ENCODE results near the gene NEXN. TPM values are rescaled to one million over a fixed set of nuclear protein-coding genes. Genes with fewer than 3 reads are reported as not detected.

The NEXN gene
- total and polyA plus RNA-seq, 2 of the 13 experiments (the other 11 are each of a cell fraction or from before 2014, with no cell fraction given) = 0.07 to 0.97 TPM

- Histone ChIP-seq H3K4me1 (ENCODE audit: insufficient read depth, low read length) (peaks cover 16% of the 10 kb centered on the region), H3K27ac (ENCODE audit: extremely low read length, insufficient read depth, low read length) (no peak overlapping the region), H2AFZ (ENCODE audit: low read length) (no peak overlapping the region), H3K4me3 (replicated peaks in 1 of 3; ENCODE audit: insufficient read depth in 1 of 3, low read depth in 2 of 3, low read length in 3 of 3) (no peak overlapping the region), H3K9ac (ENCODE audit: insufficient read depth, low read depth, low read length) (no peak overlapping the region), H4K20me1 (ENCODE audit: insufficient read depth, low read length) (peaks cover 4% of the 10 kb centered on the region; the same call in 1 of the 2 replicates), H3K27me3 (ENCODE audit: control insufficient read depth in 1 of 2, insufficient read depth in 2 of 2, low read length in 2 of 2) (no peaks in the 10 kb centered on the region), H3K4me2 (ENCODE audit: low read depth, low read length) (no peak overlapping the region), H3K36me3 (replicated peaks in 1 of 2; ENCODE audit: control insufficient read depth in 1 of 2, insufficient read depth in 2 of 2, low read length in 2 of 2) (peaks cover 33 to 93% of the 10 kb centered on the region in 2 experiments), H3K9me3 (ENCODE audit: low read length) (no peaks in the 10 kb centered on the region), H3K79me2 (ENCODE audit: insufficient read depth, low read length) (peaks cover 23% of the 10 kb centered on the region)
- intact Hi-C loops (cut with micrococcal nuclease; ENCODE audit: unreplicated experiment) = no loop called here
- WGBS (ENCODE audit: low lambda C conversion rate) = 79% methylated on average over 2 of the region's 2 CpGs
- TF ChIP-seq TBL1XR1 (IDR thresholded peaks at IDR 0.05; ENCODE audit: borderline replicate concordance, low read length, partially characterized antibody) (no peak), ONECUT2 (CRISPR knock-in tag; IDR thresholded peaks at IDR 0.05) (no peak), POLR2A (IDR thresholded peaks at IDR 0.05; ENCODE audit: insufficient read depth in 1 of 2, low read depth in 2 of 2, low read length in 2 of 2) (0 out of 4 replicates have a peak, but pooled peaks of 1 of the 2 experiments have one; percentile 24), TFE3 (CRISPR knock-in tag; IDR thresholded peaks at IDR 0.05) (no peak), SALL2 (CRISPR knock-in tag; IDR thresholded peaks at IDR 0.05) (no peak), NBN (conservative IDR thresholded peaks at IDR 0.05) (no peak), ZNF644 (CRISPR knock-in tag; IDR thresholded peaks at IDR 0.05; ENCODE audit: low read depth) (no peak), ZNF292 (CRISPR knock-in tag; IDR thresholded peaks at IDR 0.05; ENCODE audit: borderline replicate concordance, low read depth) (no peak), SIX4 (CRISPR knock-in tag; IDR thresholded peaks at IDR 0.05) (no peak), POLR2AphosphoS2 (IDR thresholded peaks at IDR 0.05; ENCODE audit: low read depth, low read length) (0 out of 2 replicates have a peak, but pooled peaks have one; percentile 68)
- TF ChIP-seq, protein P1, sequence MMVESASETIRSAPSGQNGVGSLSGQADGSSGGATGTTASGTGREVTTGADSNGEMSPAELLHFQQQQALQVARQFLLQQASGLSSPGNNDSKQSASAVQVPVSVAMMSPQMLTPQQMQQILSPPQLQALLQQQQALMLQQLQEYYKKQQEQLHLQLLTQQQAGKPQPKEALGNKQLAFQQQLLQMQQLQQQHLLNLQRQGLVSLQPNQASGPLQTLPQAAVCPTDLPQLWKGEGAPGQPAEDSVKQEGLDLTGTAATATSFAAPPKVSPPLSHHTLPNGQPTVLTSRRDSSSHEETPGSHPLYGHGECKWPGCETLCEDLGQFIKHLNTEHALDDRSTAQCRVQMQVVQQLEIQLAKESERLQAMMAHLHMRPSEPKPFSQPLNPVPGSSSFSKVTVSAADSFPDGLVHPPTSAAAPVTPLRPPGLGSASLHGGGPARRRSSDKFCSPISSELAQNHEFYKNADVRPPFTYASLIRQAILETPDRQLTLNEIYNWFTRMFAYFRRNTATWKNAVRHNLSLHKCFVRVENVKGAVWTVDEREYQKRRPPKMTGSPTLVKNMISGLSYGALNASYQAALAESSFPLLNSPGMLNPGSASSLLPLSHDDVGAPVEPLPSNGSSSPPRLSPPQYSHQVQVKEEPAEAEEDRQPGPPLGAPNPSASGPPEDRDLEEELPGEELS (CRISPR knock-in tag; IDR thresholded peaks at IDR 0.05) = no peak
- FAIRE-seq (no peak), DNase-seq (ENCODE audit: low spot score) (no peak), ATAC-seq (no peak)
- no TSS peak for BruUV-seq (replicated peaks)
- POLR2A ChIA-PET = no interaction called here
- in situ Hi-C loops (cut with HindIII; ENCODE audit: extremely low pct_ligation_motif_present, low pct_unique_long_range_greater_than_20kb) = no loop called here
- CTCF ChIA-PET (ENCODE audit: low intra/inter-chr PET ratio, low total read pairs) = no interaction called here
Observed at GRCh38 chr1:77961392-77961791, 73.0 kb downstream of the NEXN start.

Data from HepG2 (cell line).